GM23338 (cell line): ENCODE results near the gene EP300. TPM values are rescaled to one million over a fixed set of nuclear protein-coding genes. Genes with fewer than 3 reads are reported as not detected.
A peak's percentile ranks its signal among the peaks of the same experiment; 100 is the strongest.

Experiments
- ATAC-seq: fragments of 200-7000 bp; cut with Tn5 transposase; 3 replicates; pipeline ENCODE4 v1.9.1; 2020
- DNase-seq: peaks from one replicate; pipeline ENCODE4 v3.0.0-alpha.2; 2015; ENCODE audit warnings: low spot score
- H2AFZ ChIP-seq: fragments of 200-600 bp; sonication (generic); 2 replicates; pipeline ENCODE4 v1.8.0; 2016; ENCODE audit warnings: antibody characterized with exemption, mild to moderate bottlenecking, moderate library complexity
- H3F3A ChIP-seq: fragments of 200-600 bp; sonication (generic); replicated peaks from 2 replicates; pipeline ENCODE4 v1.8.0; 2017; ENCODE audit warnings: antibody characterized with exemption, mixed run types, low read depth
- H3K27ac ChIP-seq: fragments of 200-600 bp; sonication (generic); 2 replicates; pipeline ENCODE4 v1.6.1; 2016; ENCODE audit warnings: low read depth
- H3K27me3 ChIP-seq: fragments of 200-600 bp; sonication (generic); 2 replicates; pipeline ENCODE4 v1.8.0; 2016; ENCODE audit warnings: mild to moderate bottlenecking, mixed run types, moderate library complexity; ENCODE audit not compliant: insufficient read depth
- H3K36me3 ChIP-seq: fragments of 200-600 bp; sonication (generic); 2 replicates; pipeline ENCODE4 v1.8.0; 2016; ENCODE audit warnings: mild to moderate bottlenecking; ENCODE audit not compliant: insufficient read depth
- H3K4me1 ChIP-seq: fragments of 200-600 bp; sonication (generic); 2 replicates; pipeline ENCODE4 v1.8.0; 2016; ENCODE audit warnings: mild to moderate bottlenecking, moderate library complexity; ENCODE audit not compliant: insufficient read depth
- H3K4me2 ChIP-seq: fragments of 200-600 bp; sonication (generic); 2 replicates; pipeline ENCODE4 v1.7.1; 2017; ENCODE audit warnings: mixed run types
- H3K4me3 ChIP-seq: fragments of 200-600 bp; sonication (generic); 2 replicates; pipeline ENCODE4 v1.6.1; 2016; ENCODE audit warnings: mixed run types
- H3K79me2 ChIP-seq: fragments of 200-600 bp; sonication (generic); replicated peaks from 2 replicates; pipeline ENCODE4 v1.8.0; 2017; ENCODE audit warnings: mild to moderate bottlenecking; ENCODE audit not compliant: insufficient read depth
- H3K9me2 ChIP-seq: fragments of 200-600 bp; sonication (generic); 2 replicates; pipeline ENCODE4 v1.8.0; 2017; ENCODE audit not compliant: insufficient read depth
- H4K20me1 ChIP-seq: fragments of 200-600 bp; sonication (generic); replicated peaks from 2 replicates; pipeline ENCODE4 v1.8.0; 2017; ENCODE audit warnings: mild to moderate bottlenecking; ENCODE audit not compliant: insufficient read depth
- H3K27ac Mint-ChIP-seq: 2 replicates; pipeline ENCODE4 v1.8.0; 2020; ENCODE audit warnings: inconsistent platforms, mild to moderate bottlenecking, moderate library complexity, mixed read lengths
- H3K27me3 Mint-ChIP-seq: 3 replicates; pipeline ENCODE4 v1.8.0; 2022; ENCODE audit warnings: low read depth, mild to moderate bottlenecking, moderate library complexity, mixed read lengths, inconsistent platforms; ENCODE audit not compliant: insufficient read depth, poor library complexity
- H3K36me3 Mint-ChIP-seq: 3 replicates; pipeline ENCODE4 v1.8.0; 2021; ENCODE audit warnings: low read depth, mild to moderate bottlenecking, inconsistent platforms, moderate library complexity, mixed read lengths
- H3K4me1 Mint-ChIP-seq: 3 replicates; pipeline ENCODE4 v1.8.0; 2020; ENCODE audit warnings: mild to moderate bottlenecking, inconsistent platforms, mixed read lengths
- H3K4me3 Mint-ChIP-seq: 3 replicates; pipeline ENCODE4 v1.8.0; 2021; ENCODE audit warnings: moderate library complexity, mild to moderate bottlenecking, inconsistent platforms, mixed read lengths
- H3K9me3 Mint-ChIP-seq: 3 replicates; pipeline ENCODE4 v1.8.0; 2020; ENCODE audit warnings: moderate library complexity, mild to moderate bottlenecking, inconsistent platforms, mixed read lengths
- CREB1 ChIP-seq: fragments of 250-450 bp; sonication (Bioruptor Pico); IDR thresholded peaks from 2 replicates; pipeline ENCODE4 v1.5.0; 2020; ENCODE audit warnings: low read depth, mild to moderate bottlenecking, moderate library complexity
- EZH2 ChIP-seq: fragments of 200-600 bp; sonication (generic); IDR thresholded peaks from one replicate; pipeline ENCODE4 v1.8.0; 2017; ENCODE audit warnings: antibody characterized with exemption, mild to moderate bottlenecking, low read depth; ENCODE audit not compliant: unreplicated experiment
- EZH2phosphoT487 ChIP-seq: fragments of 200-600 bp; sonication (generic); IDR thresholded peaks from one replicate; pipeline ENCODE4 v1.8.1; 2018; ENCODE audit warnings: antibody characterized with exemption; ENCODE audit not compliant: unreplicated experiment
- JUNB ChIP-seq: IDR thresholded peaks from one replicate; pipeline ENCODE4 v1.6.1; 2016; ENCODE audit warnings: antibody characterized with exemption; ENCODE audit not compliant: unreplicated experiment
- NANOG ChIP-seq: IDR thresholded peaks from 2 replicates; pipeline ENCODE4 v1.6.1; 2016; ENCODE audit warnings: antibody characterized with exemption, borderline replicate concordance
- POLR2AphosphoS5 ChIP-seq: IDR thresholded peaks from 2 replicates; pipeline ENCODE4 v1.6.1; 2016; ENCODE audit warnings: antibody characterized with exemption, low read depth
- STAT1 ChIP-seq: IDR thresholded peaks from one replicate; pipeline ENCODE4 v1.6.1; 2016; ENCODE audit warnings: antibody characterized with exemption; ENCODE audit not compliant: unreplicated experiment
- ZNF114 ChIP-seq: fragments of 250-450 bp; sonication (Bioruptor Pico); IDR thresholded peaks from 2 replicates; pipeline ENCODE4 v1.5.0; 2020; ENCODE audit warnings: mild to moderate bottlenecking, moderate library complexity
- ZNF331 ChIP-seq: fragments of 250-450 bp; sonication (Bioruptor Pico); IDR thresholded peaks from 2 replicates; pipeline ENCODE4 v1.5.0; 2020; ENCODE audit warnings: low read depth, mild to moderate bottlenecking, moderate library complexity
- long read RNA-seq: library from polyadenylated mRNA; unstranded; transcript quantifications from one replicate; pipeline ENCODE4 v2.0.0, GENCODE V29; 2020; ENCODE audit not compliant: unreplicated experiment
- polyA plus RNA-seq: library from polyadenylated mRNA; unstranded; fragments of >200 nt; fragmentation: Nextera tagmentation; extraction: Ambion mirVana; gene quantifications from 2 replicates; pipeline ENCODE4 v1.2.1, GENCODE V29; 2016
- total RNA-seq: library from RNA; depleted of rRNA; stranded (reverse); fragments of >200 nt; shearing (Covaris generic); gene quantifications from 2 replicates; pipeline ENCODE4 v1.2.3, GENCODE V29; 2014; rRNA removed
- TF ChIP-seq, protein P1 (sequence below): IDR thresholded peaks from 2 replicates; pipeline ENCODE4 v1.6.1; 2016; ENCODE audit warnings: antibody characterized with exemption
- TF ChIP-seq, protein P2 (sequence below), 2 experiments: fragments of 200-600 bp in 1 of 2; sonication (generic) in 1 of 2; conservative IDR thresholded peaks; 2 replicates each; pipeline versions ENCODE4 v1.5.1 to v1.6.1; 2016 to 2017; ENCODE audit warnings: antibody characterized with exemption in 2 of 2, low read depth in 2 of 2, mild to moderate bottlenecking in 2 of 2, moderate library complexity in 1 of 2
- TF ChIP-seq, protein P3 (sequence below): IDR thresholded peaks from one replicate; pipeline ENCODE4 v1.6.1; 2018; ENCODE audit warnings: antibody characterized with exemption; ENCODE audit not compliant: unreplicated experiment

EP300 gene
- total RNA-seq (129 and 130 TPM in 2 replicates), polyA plus RNA-seq (39.4 and 40.7 TPM in 2 replicates)
- long read RNA-seq, partial matches to known transcripts = 3 of 4 reads
- long read RNA-seq, other reads (novel, unspliced or antisense) = 1 of 4 reads

- H3K9me2 ChIP-seq = no peaks in the 10 kb centered on the region
- H2AFZ ChIP-seq = no peak within 1 kb of the TSS
- peaks cover 36% of the 10 kb centered on the region for H4K20me1 ChIP-seq
- H3K27me3 ChIP-seq = no peaks in the 10 kb centered on the region
- peak within 1 kb of the TSS; percentile 99 for H3K27ac ChIP-seq
- ATAC-seq (peak; percentile 13), DNase-seq (peak; percentile 72)
- H3K4me1 Mint-ChIP-seq = peaks cover 26% of the 10 kb centered on the region
- peaks cover 26% of the 10 kb centered on the region for H3K36me3 Mint-ChIP-seq
- peak within 1 kb of the TSS; percentile 95 for H3K4me3 Mint-ChIP-seq
- H3K4me3 ChIP-seq = peak within 1 kb of the TSS; percentile 90
- peaks cover 7% of the 10 kb centered on the region for H3K27me3 Mint-ChIP-seq
- no peaks in the 10 kb centered on the region for H3F3A ChIP-seq
- peak within 1 kb of the TSS; percentile 99 for H3K27ac Mint-ChIP-seq
- H3K4me1 ChIP-seq = peaks cover 23% of the 10 kb centered on the region
- H3K9me3 Mint-ChIP-seq = no peaks in the 10 kb centered on the region; the same call in 1 of the 3 replicates
- H3K79me2 ChIP-seq = peaks cover 50% of the 10 kb centered on the region
- H3K4me2 ChIP-seq = peak within 1 kb of the TSS; percentile 92
- H3K36me3 ChIP-seq = no peaks in the 10 kb centered on the region
- peak; percentile 59; the same call in 1 of the 2 replicates for TF ChIP-seq POLR2AphosphoS5
- TF ChIP-seq EZH2phosphoT487 = no peak
Observed at GRCh38 chr22:41092023-41092817, at the start of gene EP300. TSS of gene EP300 (plus strand) at chr22:41092592. CDS start at chr22:41093005, 413 bp downstream.

DNA sequence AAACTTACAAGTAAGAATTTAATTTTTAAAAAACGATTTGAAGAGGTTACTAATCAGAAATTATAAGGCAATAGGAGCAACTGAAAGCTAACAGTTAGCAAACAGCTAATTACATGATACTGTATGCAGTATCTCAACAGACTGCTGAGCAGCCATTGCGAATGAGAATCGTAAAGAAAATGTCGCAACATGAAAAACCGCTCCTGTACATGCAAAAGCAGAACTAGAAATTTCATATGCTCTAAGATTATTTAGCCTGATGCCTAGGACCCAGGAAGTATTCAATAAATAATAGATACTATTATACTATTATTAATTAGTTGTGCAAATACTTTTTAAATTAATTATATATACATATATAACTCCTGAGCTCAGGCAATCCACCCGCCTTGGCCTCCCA is 48.7 kb upstream of the EP300 start:
- Histone ChIP-seq H3K4me1 (no peaks in the 10 kb centered on the region), H3K27ac (no peak overlapping the region), H3K36me3 (no peaks in the 10 kb centered on the region), H3F3A (no peaks in the 10 kb centered on the region), H3K4me3 (no peak overlapping the region), H3K4me2 (no peak overlapping the region), H4K20me1 (no peaks in the 10 kb centered on the region), H3K79me2 (no peaks in the 10 kb centered on the region), H2AFZ (no peak overlapping the region), H3K9me2 (no peaks in the 10 kb centered on the region), H3K27me3 (no peaks in the 10 kb centered on the region)
- Mint-ChIP-seq H3K27me3 (peaks cover 12% of the 10 kb centered on the region), H3K9me3 (no peaks in the 10 kb centered on the region), H3K36me3 (no peaks in the 10 kb centered on the region), H3K4me1 (peaks cover 6% of the 10 kb centered on the region), H3K4me3 (no peak overlapping the region), H3K27ac (no peak overlapping the region)
- ATAC-seq (no peak), DNase-seq (no peak)
- no peak for TF ChIP-seq NANOG
- TF ChIP-seq ZNF331 = no peak
- no peak for TF ChIP-seq POLR2AphosphoS5
- TF ChIP-seq, protein P1, sequence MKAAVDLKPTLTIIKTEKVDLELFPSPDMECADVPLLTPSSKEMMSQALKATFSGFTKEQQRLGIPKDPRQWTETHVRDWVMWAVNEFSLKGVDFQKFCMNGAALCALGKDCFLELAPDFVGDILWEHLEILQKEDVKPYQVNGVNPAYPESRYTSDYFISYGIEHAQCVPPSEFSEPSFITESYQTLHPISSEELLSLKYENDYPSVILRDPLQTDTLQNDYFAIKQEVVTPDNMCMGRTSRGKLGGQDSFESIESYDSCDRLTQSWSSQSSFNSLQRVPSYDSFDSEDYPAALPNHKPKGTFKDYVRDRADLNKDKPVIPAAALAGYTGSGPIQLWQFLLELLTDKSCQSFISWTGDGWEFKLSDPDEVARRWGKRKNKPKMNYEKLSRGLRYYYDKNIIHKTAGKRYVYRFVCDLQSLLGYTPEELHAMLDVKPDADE = no peak
- TF ChIP-seq STAT1 = no peak
- TF ChIP-seq, protein P2, sequence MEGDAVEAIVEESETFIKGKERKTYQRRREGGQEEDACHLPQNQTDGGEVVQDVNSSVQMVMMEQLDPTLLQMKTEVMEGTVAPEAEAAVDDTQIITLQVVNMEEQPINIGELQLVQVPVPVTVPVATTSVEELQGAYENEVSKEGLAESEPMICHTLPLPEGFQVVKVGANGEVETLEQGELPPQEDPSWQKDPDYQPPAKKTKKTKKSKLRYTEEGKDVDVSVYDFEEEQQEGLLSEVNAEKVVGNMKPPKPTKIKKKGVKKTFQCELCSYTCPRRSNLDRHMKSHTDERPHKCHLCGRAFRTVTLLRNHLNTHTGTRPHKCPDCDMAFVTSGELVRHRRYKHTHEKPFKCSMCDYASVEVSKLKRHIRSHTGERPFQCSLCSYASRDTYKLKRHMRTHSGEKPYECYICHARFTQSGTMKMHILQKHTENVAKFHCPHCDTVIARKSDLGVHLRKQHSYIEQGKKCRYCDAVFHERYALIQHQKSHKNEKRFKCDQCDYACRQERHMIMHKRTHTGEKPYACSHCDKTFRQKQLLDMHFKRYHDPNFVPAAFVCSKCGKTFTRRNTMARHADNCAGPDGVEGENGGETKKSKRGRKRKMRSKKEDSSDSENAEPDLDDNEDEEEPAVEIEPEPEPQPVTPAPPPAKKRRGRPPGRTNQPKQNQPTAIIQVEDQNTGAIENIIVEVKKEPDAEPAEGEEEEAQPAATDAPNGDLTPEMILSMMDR (conservative IDR thresholded peaks at IDR 0.05; ENCODE audit: low read depth in 2 of 2) = no peak
- TF ChIP-seq JUNB = no peak
- TF ChIP-seq ZNF114 (CRISPR knock-in tag) = no peak
- TF ChIP-seq, protein P3, sequence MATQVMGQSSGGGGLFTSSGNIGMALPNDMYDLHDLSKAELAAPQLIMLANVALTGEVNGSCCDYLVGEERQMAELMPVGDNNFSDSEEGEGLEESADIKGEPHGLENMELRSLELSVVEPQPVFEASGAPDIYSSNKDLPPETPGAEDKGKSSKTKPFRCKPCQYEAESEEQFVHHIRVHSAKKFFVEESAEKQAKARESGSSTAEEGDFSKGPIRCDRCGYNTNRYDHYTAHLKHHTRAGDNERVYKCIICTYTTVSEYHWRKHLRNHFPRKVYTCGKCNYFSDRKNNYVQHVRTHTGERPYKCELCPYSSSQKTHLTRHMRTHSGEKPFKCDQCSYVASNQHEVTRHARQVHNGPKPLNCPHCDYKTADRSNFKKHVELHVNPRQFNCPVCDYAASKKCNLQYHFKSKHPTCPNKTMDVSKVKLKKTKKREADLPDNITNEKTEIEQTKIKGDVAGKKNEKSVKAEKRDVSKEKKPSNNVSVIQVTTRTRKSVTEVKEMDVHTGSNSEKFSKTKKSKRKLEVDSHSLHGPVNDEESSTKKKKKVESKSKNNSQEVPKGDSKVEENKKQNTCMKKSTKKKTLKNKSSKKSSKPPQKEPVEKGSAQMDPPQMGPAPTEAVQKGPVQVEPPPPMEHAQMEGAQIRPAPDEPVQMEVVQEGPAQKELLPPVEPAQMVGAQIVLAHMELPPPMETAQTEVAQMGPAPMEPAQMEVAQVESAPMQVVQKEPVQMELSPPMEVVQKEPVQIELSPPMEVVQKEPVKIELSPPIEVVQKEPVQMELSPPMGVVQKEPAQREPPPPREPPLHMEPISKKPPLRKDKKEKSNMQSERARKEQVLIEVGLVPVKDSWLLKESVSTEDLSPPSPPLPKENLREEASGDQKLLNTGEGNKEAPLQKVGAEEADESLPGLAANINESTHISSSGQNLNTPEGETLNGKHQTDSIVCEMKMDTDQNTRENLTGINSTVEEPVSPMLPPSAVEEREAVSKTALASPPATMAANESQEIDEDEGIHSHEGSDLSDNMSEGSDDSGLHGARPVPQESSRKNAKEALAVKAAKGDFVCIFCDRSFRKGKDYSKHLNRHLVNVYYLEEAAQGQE = no peak
- TF ChIP-seq CREB1 (CRISPR knock-in tag) = no peak
- no peak for TF ChIP-seq EZH2
- TF ChIP-seq EZH2phosphoT487 = no peak
